SK-N-SH (cell line): ENCODE data around the gene SPATA3. TPM values are rescaled to one million over a fixed set of nuclear protein-coding genes. Genes with fewer than 3 reads are reported as not detected.
"Not testable (repeated sequence)": the region's sequence is repeated elsewhere in the genome, so short reads cannot be mapped to it uniquely, and the experiment has no call there.

Source experiments
- CTCF ChIA-PET: fragments of 300-600, 350-600 bp; formaldehyde crosslinking; extraction: SDS; loops from one replicate; lab custom pipeline; 2021; lab: Yijun Ruan, JAX
- POLR2A ChIA-PET: fragments of 350-600 bp; sonication (Branson Sonifier 250); formaldehyde crosslinking; extraction: SDS; loops from one replicate; lab custom pipeline; 2020; ENCODE audit warnings: antibody characterized with exemption, inconsistent platforms; lab: Yijun Ruan, JAX
- DNase-seq: peaks from one replicate; pipeline ENCODE4 v3.0.0; 2012
- H2AFZ ChIP-seq: fragments of 200-600 bp; sonication (generic); 2 replicates; pipeline ENCODE4 v1.8.1; 2016; ENCODE audit warnings: antibody characterized with exemption, mild to moderate bottlenecking, low read depth
- H3F3A ChIP-seq: fragments of 200-600 bp; sonication (generic); replicated peaks from 2 replicates; pipeline ENCODE3; 2016; ENCODE audit warnings: antibody characterized with exemption, mild to moderate bottlenecking; ENCODE audit not compliant: insufficient read depth
- H3K27ac ChIP-seq, 2 experiments: fragments of 200-500 bp in 1 of 2; fragments of 200-600 bp in 1 of 2; sonication (Bioruptor generic) in 1 of 2; sonication (generic), shearing (Covaris generic) in 1 of 2; 2 replicates each; pipeline versions ENCODE4 v1.5.1 to v1.6.1; 2014 to 2016; ENCODE audit warnings: low read depth in 2 of 2, inconsistent platforms in 1 of 2, low read length in 1 of 2, mild to moderate bottlenecking in 1 of 2, mixed read lengths in 1 of 2
- H3K27me3 ChIP-seq: fragments of 200-600 bp; sonication (generic), shearing (Covaris generic); 2 replicates; pipeline ENCODE4 v1.6.1; 2016; ENCODE audit warnings: mixed run types; ENCODE audit not compliant: insufficient read depth
- H3K36me3 ChIP-seq, 2 experiments: fragments of 200-500 bp in 1 of 2; fragments of 200-600 bp in 1 of 2; sonication (Bioruptor generic) in 1 of 2; sonication (generic) in 1 of 2; replicated peaks in 1 of 2; 2 replicates each; pipeline versions ENCODE3 to v1.5.1; 2014 to 2016; ENCODE audit warnings: low read length in 1 of 2, mild to moderate bottlenecking in 1 of 2; ENCODE audit not compliant: insufficient read depth in 2 of 2, control insufficient read depth in 1 of 2
- H3K4me1 ChIP-seq, 2 experiments: fragments of 200-500 bp in 1 of 2; fragments of 200-600 bp in 1 of 2; sonication (Bioruptor generic) in 1 of 2; sonication (generic), shearing (Covaris generic) in 1 of 2; 2 replicates each; pipeline versions ENCODE4 v1.5.1 to v1.6.1; 2014 to 2016; ENCODE audit warnings: low read depth in 1 of 2, low read length in 1 of 2, mixed run types in 1 of 2; ENCODE audit not compliant: insufficient read depth in 2 of 2, control insufficient read depth in 1 of 2
- H3K4me2 ChIP-seq: fragments of 200-600 bp; sonication (generic), shearing (Covaris generic); 2 replicates; pipeline ENCODE4 v1.6.1; 2017; ENCODE audit warnings: mixed run types
- H3K4me3 ChIP-seq, 2 experiments: fragments of 200-500 bp in 1 of 2; fragments of 200-600 bp in 1 of 2; sonication (Bioruptor generic) in 1 of 2; sonication (generic), shearing (Covaris generic) in 1 of 2; 2 replicates each; pipeline versions ENCODE4 v1.5.1 to v1.8.1; 2014 to 2016; ENCODE audit warnings: low read depth in 2 of 2, inconsistent platforms in 1 of 2, low read length in 1 of 2, mild to moderate bottlenecking in 1 of 2, mixed read lengths in 1 of 2, moderate library complexity in 1 of 2
- H3K79me2 ChIP-seq: fragments of 200-600 bp; sonication (generic); 2 replicates; pipeline ENCODE4 v1.8.1; 2017; ENCODE audit warnings: mild to moderate bottlenecking; ENCODE audit not compliant: insufficient read depth
- H3K9ac ChIP-seq: fragments of 200-600 bp; sonication (generic); 2 replicates; pipeline ENCODE4 v1.6.1; 2017; ENCODE audit warnings: mixed run types
- H3K9me2 ChIP-seq: fragments of 200-600 bp; sonication (generic); 2 replicates; pipeline ENCODE4 v1.6.1; 2017; ENCODE audit warnings: mixed run types
- H3K9me3 ChIP-seq: fragments of 200-600 bp; sonication (generic); 2 replicates; pipeline ENCODE4 v1.6.1; 2017; ENCODE audit warnings: mixed run types, mild to moderate bottlenecking, moderate library complexity
- H4K20me1 ChIP-seq: fragments of 200-600 bp; sonication (generic); 2 replicates; pipeline ENCODE4 v1.6.1; 2017; ENCODE audit warnings: mild to moderate bottlenecking, mixed run types; ENCODE audit not compliant: insufficient read depth
- EZH2phosphoT487 ChIP-seq: fragments of 200-600 bp; sonication (generic); IDR thresholded peaks from 2 replicates; pipeline ENCODE4 v1.6.1; 2017; ENCODE audit warnings: low read depth, mixed run types, mild to moderate bottlenecking, antibody characterized with exemption, moderate library complexity, borderline replicate concordance
- GABPA ChIP-seq: IDR thresholded peaks from 2 replicates; pipeline ENCODE4 v1.4.0; 2012; ENCODE audit warnings: low read depth, mild to moderate bottlenecking
- GATA2 ChIP-seq: sonication (generic); formaldehyde crosslinking; IDR thresholded peaks from 2 replicates; pipeline ENCODE4 v1.5.0; 2020; ENCODE audit warnings: mild to moderate bottlenecking, missing genetic modification reagents
- IRF3 ChIP-seq: fragments of 150-350 bp; IDR thresholded peaks from 2 replicates; pipeline ENCODE4 v1.6.1; 2016; ENCODE audit warnings: mild to moderate bottlenecking, low read depth, low read length
- JUND ChIP-seq: IDR thresholded peaks from 2 replicates; pipeline ENCODE4 v1.4.0; 2012
- RAD21 ChIP-seq: IDR thresholded peaks from 2 replicates; pipeline ENCODE4 v1.6.1; 2012; ENCODE audit warnings: mild to moderate bottlenecking, low read length
- RFX5 ChIP-seq: IDR thresholded peaks from 2 replicates; pipeline ENCODE4 v1.6.1; 2012; ENCODE audit warnings: mild to moderate bottlenecking, improper control_type of control experiment, low read length
- RXRA ChIP-seq: IDR thresholded peaks from 2 replicates; pipeline ENCODE4 v1.4.0; 2012; ENCODE audit warnings: low read depth, mild to moderate bottlenecking, borderline replicate concordance
- TAF1 ChIP-seq: IDR thresholded peaks from 2 replicates; pipeline ENCODE4 v1.6.1; 2012; ENCODE audit warnings: low read depth, mild to moderate bottlenecking, low read length, moderate library complexity, borderline replicate concordance
- USF1 ChIP-seq: IDR thresholded peaks from 2 replicates; pipeline ENCODE4 v1.4.0; 2012; ENCODE audit warnings: low read depth, borderline replicate concordance
- YY1 ChIP-seq: IDR thresholded peaks from 2 replicates; pipeline ENCODE4 v1.4.0; 2012; ENCODE audit warnings: low read depth, mild to moderate bottlenecking
- ZBTB33 ChIP-seq: IDR thresholded peaks from 2 replicates; pipeline ENCODE4 v1.4.0; 2012; ENCODE audit warnings: low read depth, borderline replicate concordance
- WGBS: methylation state at CpG from one replicate; pipeline ENCODE4 v1.1.6; 2017; ENCODE audit warnings: low lambda C conversion rate; 5-methylcytosine and 5-hydroxymethylcytosine counted together
- polyA plus RNA-seq, 3 experiments: library from polyadenylated mRNA; depleted of rRNA; stranded (reverse); fragments of >200 nt; gene quantifications; 2 replicates each; pipeline ENCODE4 v1.2.3, GENCODE V29; 2012

Gene SPATA3
- polyA plus RNA-seq, 1 of the 3 experiments (the other 2 are of a cell fraction) = not detected

GRCh38 chr2:231017231-231017598 lies 21.3 kb downstream of the SPATA3 start:
- Histone ChIP-seq H3K27ac (no peak overlapping the region), H3F3A (no peaks in the 10 kb centered on the region), H3K4me2 (no peak overlapping the region), H3K79me2 (no peaks in the 10 kb centered on the region)
- POLR2A ChIA-PET = no interaction called here
- CTCF ChIA-PET = interaction anchor here (0.9 to 1.2 kb wide), 4 partner anchors 10 to 1216 kb away, joined by 3 to 5 read pairs (median 3); no protein-coding TSS in a partner anchor
- no peak for DNase-seq
- TF ChIP-seq IRF3 (no peak), YY1 (no peak), GABPA (no peak)
- TF ChIP-seq, all 33 proteins: peak for 0
- no peak overlapping the region for H3K9ac ChIP-seq
- no peaks in the 10 kb centered on the region for H3K9me3 ChIP-seq
- no peaks in the 10 kb centered on the region; the same call in 1 of the 2 replicates for H3K27me3 ChIP-seq
- H3K9me2 ChIP-seq = no peaks in the 10 kb centered on the region
- no peaks in the 10 kb centered on the region for H3K36me3 ChIP-seq
- H4K20me1 ChIP-seq = no peaks in the 10 kb centered on the region
- WGBS = 3% methylated on average over 4 of the region's 4 CpGs
- H3K4me1 ChIP-seq = no peaks in the 10 kb centered on the region
- no peak overlapping the region for H2AFZ ChIP-seq
- H3K4me3 ChIP-seq = no peak overlapping the region

GRCh38 chr2:231018184-231018583 lies 22.3 kb downstream of the SPATA3 start:
- Histone ChIP-seq H3K9ac (no peak overlapping the region), H3K4me2 (no peak overlapping the region), H3K79me2 (no peaks in the 10 kb centered on the region), H3K4me1 (no peaks in the 10 kb centered on the region), H4K20me1 (no peaks in the 10 kb centered on the region), H3K4me3 (no peak overlapping the region), H3K27me3 (no peaks in the 10 kb centered on the region; the same call in 1 of the 2 replicates), H3K27ac (no peak overlapping the region), H3K9me2 (no peaks in the 10 kb centered on the region), H3F3A (no peaks in the 10 kb centered on the region), H2AFZ (no peak overlapping the region), H3K36me3 (no peaks in the 10 kb centered on the region), H3K9me3 (no peaks in the 10 kb centered on the region)
- POLR2A ChIA-PET = no interaction called here
- WGBS = 85% methylated on average over 3 of the region's 3 CpGs
- CTCF ChIA-PET = no interaction called here
- no peak for DNase-seq
- TF ChIP-seq TAF1 (no peak), EZH2phosphoT487 (no peak), RXRA (no peak), RAD21 (no peak), USF1 (no peak), ZBTB33 (no peak), GATA2 (no peak), JUND (no peak), RFX5 (no peak)

GRCh38 chr2:231025059-231025458 lies 29.1 kb downstream of the SPATA3 start:
- H3K9me3 ChIP-seq, H3K79me2 ChIP-seq, H3K36me3 ChIP-seq, DNase-seq, H3K9me2 ChIP-seq, H3F3A ChIP-seq, H2AFZ ChIP-seq, H3K27ac ChIP-seq, H3K4me1 ChIP-seq, POLR2A ChIA-PET, H3K4me3 ChIP-seq, CTCF ChIA-PET, H4K20me1 ChIP-seq, H3K4me2 ChIP-seq, H3K27me3 ChIP-seq, H3K9ac ChIP-seq: not testable (repeated sequence)
- 69% methylated on average over 3 of the region's 3 CpGs for WGBS
